Activated T-helper 17 cell treated with anti-CD3 and anti-CD28 coated beads, Interleukin-2, amount 50 U/mL, for 72 hours (primary cell): ENCODE measurements around the gene CEPT1. TPM values are rescaled to one million over a fixed set of nuclear protein-coding genes. Genes with fewer than 3 reads are reported as not detected.
A peak's percentile ranks its signal among the peaks of the same experiment; 100 is the strongest.

Experiments
- ATAC-seq: fragments of 150-1000 bp; cut with Tn5 transposase; replicated peaks from 2 replicates; pipeline ENCODE4 v1.10.0; 2021; ENCODE audit warnings: mild to moderate bottlenecking, moderate library complexity
- H3K27ac Mint-ChIP-seq: one replicate; pipeline ENCODE4 v1.8.0; 2022; ENCODE audit warnings: mixed read lengths
- H3K27me3 Mint-ChIP-seq: one replicate; pipeline ENCODE4 v1.8.0; 2022; ENCODE audit warnings: mixed read lengths
- H3K36me3 Mint-ChIP-seq: one replicate; pipeline ENCODE4 v1.8.0; 2022; ENCODE audit warnings: low read depth, mild to moderate bottlenecking, mixed read lengths
- H3K4me1 Mint-ChIP-seq: one replicate; pipeline ENCODE4 v1.8.0; 2022; ENCODE audit warnings: mixed read lengths
- H3K4me3 Mint-ChIP-seq: one replicate; pipeline ENCODE4 v1.8.0; 2022; ENCODE audit warnings: mild to moderate bottlenecking, mixed read lengths
- H3K9me3 Mint-ChIP-seq: one replicate; pipeline ENCODE4 v1.8.0; 2022; ENCODE audit warnings: mixed read lengths
- total RNA-seq, 2 donors: library from RNA; stranded (reverse); gene quantifications; one replicate each; pipeline ENCODE4 v1.2.3, GENCODE V29; 2022

The CEPT1 gene
- total RNA-seq, 2 donors from 2014 or later, result 31.3 to 31.4 TPM

- Mint-ChIP-seq H3K36me3 (peaks cover 100% of the 10 kb centered on the region), H3K27ac (peak overlapping the region; percentile 96), H3K4me1 (peaks cover 83% of the 10 kb centered on the region), H3K4me3 (peak overlapping the region; percentile 94), H3K9me3 (no peaks in the 10 kb centered on the region), H3K27me3 (no peaks in the 10 kb centered on the region)
- peak; percentile 37 for ATAC-seq
Observed at GRCh38 chr1:111192658-111193519, 52.9 kb downstream of the CEPT1 start.

- Mint-ChIP-seq H3K27me3 (no peaks in the 10 kb centered on the region), H3K9me3 (no peaks in the 10 kb centered on the region), H3K36me3 (peaks cover 100% of the 10 kb centered on the region), H3K27ac (peak overlapping the region; percentile 96), H3K4me1 (peaks cover 78% of the 10 kb centered on the region), H3K4me3 (peak overlapping the region; percentile 94)
- no peak for ATAC-seq
Observed at GRCh38 chr1:111193712-111194480, 53.9 kb downstream of the CEPT1 start.

- peaks cover 71% of the 10 kb centered on the region for H3K4me1 Mint-ChIP-seq
- peak overlapping the region; percentile 94 for H3K4me3 Mint-ChIP-seq
- H3K36me3 Mint-ChIP-seq, result peaks cover 100% of the 10 kb centered on the region
- ATAC-seq, result no peak
- H3K27ac Mint-ChIP-seq, result peak overlapping the region; percentile 96
- no peaks in the 10 kb centered on the region for H3K9me3 Mint-ChIP-seq
- no peaks in the 10 kb centered on the region for H3K27me3 Mint-ChIP-seq
Observed at GRCh38 chr1:111195002-111195684, 55.1 kb downstream of the CEPT1 start.

GRCh38 chr1:111196213-111196612 lies 56.2 kb downstream of the CEPT1 start:
- Mint-ChIP-seq H3K36me3 (peaks cover 93% of the 10 kb centered on the region), H3K4me3 (peak overlapping the region; percentile 94), H3K4me1 (peaks cover 66% of the 10 kb centered on the region), H3K27ac (peak overlapping the region; percentile 96), H3K9me3 (no peaks in the 10 kb centered on the region), H3K27me3 (no peaks in the 10 kb centered on the region)
- ATAC-seq, result no peak

- ATAC-seq, result peak; percentile 40
- Mint-ChIP-seq H3K4me1 (peaks cover 60% of the 10 kb centered on the region), H3K9me3 (no peaks in the 10 kb centered on the region), H3K36me3 (peaks cover 78% of the 10 kb centered on the region), H3K27ac (peak overlapping the region; percentile 96), H3K4me3 (peak overlapping the region; percentile 94), H3K27me3 (no peaks in the 10 kb centered on the region)
Observed at GRCh38 chr1:111197598-111198284, 57.7 kb downstream of the CEPT1 start.

GRCh38 chr1:111198836-111199235 lies 58.8 kb downstream of the CEPT1 start:
- H3K27me3 Mint-ChIP-seq, result no peaks in the 10 kb centered on the region
- no peak for ATAC-seq
- H3K4me3 Mint-ChIP-seq, result peak overlapping the region; percentile 94
- peak overlapping the region; percentile 96 for H3K27ac Mint-ChIP-seq
- H3K9me3 Mint-ChIP-seq, result no peaks in the 10 kb centered on the region
- peaks cover 67% of the 10 kb centered on the region for H3K36me3 Mint-ChIP-seq
- peaks cover 55% of the 10 kb centered on the region for H3K4me1 Mint-ChIP-seq

GRCh38 chr1:111199329-111199728 lies 59.3 kb downstream of the CEPT1 start:
- peaks cover 50% of the 10 kb centered on the region for H3K4me1 Mint-ChIP-seq
- H3K27ac Mint-ChIP-seq, result peak overlapping the region; percentile 96
- no peaks in the 10 kb centered on the region for H3K27me3 Mint-ChIP-seq
- no peak for ATAC-seq
- peaks cover 62% of the 10 kb centered on the region for H3K36me3 Mint-ChIP-seq
- H3K9me3 Mint-ChIP-seq, result no peaks in the 10 kb centered on the region
- H3K4me3 Mint-ChIP-seq, result peak overlapping the region; percentile 94

- Mint-ChIP-seq H3K36me3 (peaks cover 54% of the 10 kb centered on the region), H3K9me3 (no peaks in the 10 kb centered on the region), H3K4me3 (peak within 1 kb of the TSS; percentile 94), H3K4me1 (peaks cover 47% of the 10 kb centered on the region), H3K27ac (peak within 1 kb of the TSS; percentile 96), H3K27me3 (no peaks in the 10 kb centered on the region)
- peak; percentile 75 for ATAC-seq
Observed at GRCh38 chr1:111199881-111200801, 60.1 kb downstream of the CEPT1 start, which contains the start of gene DENND2D. DENND2D (minus strand) TSS chr1:111200646; CDS start chr1:111200459, 187 bp downstream.

GRCh38 chr1:111200802-111201161 lies 60.8 kb downstream of the CEPT1 start:
- ATAC-seq, result no peak
- Mint-ChIP-seq H3K36me3 (peaks cover 48% of the 10 kb centered on the region), H3K4me3 (peak overlapping the region; percentile 94), H3K9me3 (no peaks in the 10 kb centered on the region), H3K27ac (peak overlapping the region; percentile 96), H3K27me3 (no peaks in the 10 kb centered on the region), H3K4me1 (peaks cover 46% of the 10 kb centered on the region)

GRCh38 chr1:111201275-111202090 lies 61.5 kb downstream of the CEPT1 start:
- Mint-ChIP-seq H3K4me1 (peaks cover 45% of the 10 kb centered on the region), H3K4me3 (peak overlapping the region; percentile 94), H3K36me3 (peaks cover 41% of the 10 kb centered on the region), H3K27me3 (no peaks in the 10 kb centered on the region), H3K27ac (peak overlapping the region; percentile 96), H3K9me3 (no peaks in the 10 kb centered on the region)
- ATAC-seq, result no peak

GRCh38 chr1:111202366-111202706 lies 62.3 kb downstream of the CEPT1 start:
- peaks cover 32% of the 10 kb centered on the region for H3K36me3 Mint-ChIP-seq
- H3K27me3 Mint-ChIP-seq, result no peaks in the 10 kb centered on the region
- peak overlapping the region; percentile 96 for H3K27ac Mint-ChIP-seq
- no peaks in the 10 kb centered on the region for H3K9me3 Mint-ChIP-seq
- peak overlapping the region; percentile 94 for H3K4me3 Mint-ChIP-seq
- peaks cover 37% of the 10 kb centered on the region for H3K4me1 Mint-ChIP-seq
- no peak for ATAC-seq

- Mint-ChIP-seq H3K27ac (peak overlapping the region; percentile 96), H3K36me3 (peaks cover 26% of the 10 kb centered on the region), H3K4me1 (peaks cover 32% of the 10 kb centered on the region), H3K27me3 (no peaks in the 10 kb centered on the region), H3K4me3 (peak overlapping the region; percentile 94), H3K9me3 (no peaks in the 10 kb centered on the region)
- no peak for ATAC-seq
Observed at GRCh38 chr1:111202707-111203623, 62.9 kb downstream of the CEPT1 start.
